Measurements from ENCODE around the gene HBM. TPM values are rescaled to one million over a fixed set of nuclear protein-coding genes. Genes with fewer than 3 reads are reported as not detected.
"Not testable (repeated sequence)": the region's sequence is repeated elsewhere in the genome, so short reads cannot be mapped to it uniquely, and the experiment has no call there.

The HBM gene
- total RNA-seq, 6 experiments from 2014 or later, result 1.1 to 8.4 (median 2.0) TPM; not detected in 2

GRCh38 chr16:164134-164823, 1.5 kb upstream of the HBM start:
- intact Hi-C loops (cut with DNase I); H3K27ac ChIP-seq; H3K36me3 ChIP-seq; H3K4me1 ChIP-seq; H3K4me3 ChIP-seq; H3K9me3 ChIP-seq; DNase-seq: not testable (repeated sequence)
- H3K27me3 ChIP-seq, result peaks cover 13 to 40% of the 10 kb centered on the region in 2 donors
- no CpG with 5 or more reads among the region's 80 CpGs for WGBS (ENCODE audit: insufficient coverage, low coverage, low lambda C conversion rate, missing lambda C conversion rate)
- peak in 1 of 4 donors; percentile 8 for ATAC-seq

- Histone ChIP-seq H3K27ac (no peak overlapping the region), H3K36me3 (no peaks in the 10 kb centered on the region), H3K9me3 (no peaks in the 10 kb centered on the region), H3K4me1 (peaks cover 0 to 7% (median 0%) of the 10 kb centered on the region in 4 donors), H3K27me3 (peaks cover 13 to 40% of the 10 kb centered on the region in 2 donors), H3K4me3 (no peak overlapping the region)
- TF ChIP-seq POLR2A (IDR thresholded peaks at IDR 0.05) (no peak), CTCF (IDR thresholded peaks at IDR 0.05) (no peak)
- DNase-seq, result no peak
- WGBS (ENCODE audit: insufficient coverage, low coverage, low lambda C conversion rate, missing lambda C conversion rate), result 0% methylated on average over 8 of the region's 77 CpGs
- intact Hi-C loops (cut with DNase I), result no loop called here
- no peak for ATAC-seq
These were observed 795 bp upstream of the HBM start for GRCh38 chr16:164827-165538.

- Histone ChIP-seq H3K36me3 (no peaks in the 10 kb centered on the region), H3K9me3 (no peaks in the 10 kb centered on the region), H3K27ac (no peak overlapping the region), H3K27me3 (peaks cover 16 to 43% of the 10 kb centered on the region in 2 donors), H3K4me1 (peaks cover 0 to 7% (median 0%) of the 10 kb centered on the region in 4 donors), H3K4me3 (no peak overlapping the region)
- no peak for DNase-seq
- intact Hi-C loops (cut with DNase I), result no loop called here
- TF ChIP-seq CTCF (IDR thresholded peaks at IDR 0.05), result no peak
- TF ChIP-seq POLR2A (IDR thresholded peaks at IDR 0.05), result no peak
- WGBS (ENCODE audit: insufficient coverage, low coverage, low lambda C conversion rate, missing lambda C conversion rate), result 11% methylated on average over 17 of the region's 45 CpGs
- no peak for ATAC-seq
These were observed 770 bp downstream of the HBM start for GRCh38 chr16:166375-167121.

GRCh38 chr16:167122-167690, 1.4 kb downstream of the HBM start:
- no peaks in the 10 kb centered on the region for H3K9me3 ChIP-seq
- intact Hi-C loops (cut with DNase I), result no loop called here
- DNase-seq (no peak), ATAC-seq (no peak)
- H3K27ac ChIP-seq, result no peak overlapping the region
- no peaks in the 10 kb centered on the region for H3K36me3 ChIP-seq
- no peak overlapping the region for H3K4me3 ChIP-seq
- H3K4me1 ChIP-seq, result peaks cover 0 to 7% (median 0%) of the 10 kb centered on the region in 4 donors
- peaks cover 17 to 43% of the 10 kb centered on the region in 2 donors for H3K27me3 ChIP-seq
- 8% methylated on average over 9 of the region's 11 CpGs for WGBS (ENCODE audit: insufficient coverage, low coverage, low lambda C conversion rate, missing lambda C conversion rate)
- TF ChIP-seq POLR2A (IDR thresholded peaks at IDR 0.05), result no peak
- TF ChIP-seq CTCF (IDR thresholded peaks at IDR 0.05), result no peak
